HG03342 (cell line): ENCODE results near the gene MTX1.
A peak's percentile ranks its signal among the peaks of the same experiment; 100 is the strongest.

Source experiments
- ATAC-seq: cut with Tn5 transposase; IDR thresholded peaks from one replicate; pipeline ENCODE4 v1.9.1; 2021; ENCODE audit warnings: mild to moderate bottlenecking, moderate library complexity; ENCODE audit not compliant: unreplicated experiment

The MTX1 gene

DNA sequence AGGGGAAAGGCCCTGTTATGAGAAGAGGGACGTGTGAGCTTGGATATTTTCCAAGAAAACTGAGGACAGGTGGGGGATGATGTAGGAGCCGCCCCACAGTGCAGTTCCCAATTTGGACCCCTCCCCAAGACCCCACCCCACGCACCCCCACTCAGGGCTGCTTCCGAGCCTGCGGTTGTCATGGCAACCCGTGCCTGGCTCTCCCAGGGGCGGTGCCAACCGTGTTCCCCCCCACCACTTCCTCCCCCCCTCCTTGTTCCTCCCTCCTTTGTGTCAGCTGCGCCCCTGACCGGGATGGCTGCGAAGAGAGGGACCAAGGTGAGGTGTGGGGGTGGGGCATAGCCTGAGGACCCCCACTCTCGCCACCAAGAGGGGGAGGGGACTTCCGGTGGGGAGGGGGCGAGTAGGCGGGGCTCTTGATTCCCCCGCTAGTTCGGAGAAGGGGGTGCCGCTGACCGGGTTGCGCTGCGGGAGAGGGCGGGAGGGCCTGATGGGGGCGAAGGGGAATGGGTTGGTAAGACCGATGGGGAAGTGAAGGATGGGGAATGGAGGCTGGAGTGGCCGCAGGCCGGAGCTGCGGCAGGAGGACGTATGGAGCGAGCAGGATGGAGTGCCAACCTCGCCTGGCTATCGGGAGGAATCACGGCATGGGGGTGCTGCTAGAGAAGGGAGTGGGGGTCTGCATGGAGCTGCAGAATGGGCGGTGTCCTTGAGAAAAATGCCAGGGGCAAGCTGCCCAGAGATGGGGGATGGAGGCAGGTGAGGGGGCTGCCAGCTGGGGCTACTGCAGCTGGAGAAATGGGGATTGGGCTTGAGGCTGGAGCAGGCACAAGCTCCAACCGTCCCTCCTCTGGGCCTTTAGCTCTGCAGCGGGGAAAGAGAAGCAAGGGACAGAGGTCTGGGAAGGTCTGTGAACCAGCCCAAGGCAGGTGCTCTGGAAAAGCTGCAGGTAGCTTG is 33.9 kb upstream of the MTX1 start:
- no peak for ATAC-seq

- no peak for ATAC-seq
These were observed 33.1 kb upstream of the MTX1 start for GRCh38 chr1:155175281-155175926.

GRCh38 chr1:155175927-155176371 is 32.5 kb upstream of the MTX1 start:
- ATAC-seq: no peak

DNA sequence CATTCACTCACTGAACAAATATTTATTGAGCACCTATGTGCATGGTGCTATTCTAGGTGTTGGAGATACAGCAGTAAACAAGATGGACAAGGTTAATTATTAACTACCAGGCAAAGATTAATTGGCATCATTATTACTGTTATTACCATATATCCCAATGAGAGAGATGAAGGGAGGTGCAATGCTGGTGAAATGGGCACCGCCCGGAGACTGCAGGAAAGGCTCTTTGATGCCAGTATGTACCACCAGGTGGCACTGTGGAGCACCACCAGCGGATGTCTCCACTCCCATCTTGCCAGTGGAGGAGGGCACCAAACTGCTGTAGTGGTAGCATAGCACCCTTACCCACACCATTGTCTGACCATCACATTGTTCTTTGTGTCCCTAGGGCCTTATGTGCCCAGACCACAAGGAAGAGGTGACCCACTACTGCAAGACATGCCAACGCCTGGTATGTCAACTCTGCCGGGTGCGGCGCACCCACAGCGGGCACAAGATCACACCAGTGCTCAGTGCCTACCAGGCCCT is 31.9 kb upstream of the MTX1 start:
- no peak for ATAC-seq

GRCh38 chr1:155177192-155177917 is 31.1 kb upstream of the MTX1 start:
- no peak for ATAC-seq

- ATAC-seq: no peak
These were observed 30.6 kb upstream of the MTX1 start for GRCh38 chr1:155177918-155178281.

GRCh38 chr1:155178441-155179111 is 29.9 kb upstream of the MTX1 start:
- no peak for ATAC-seq

GRCh38 chr1:155179112-155180031 is 29.1 kb upstream of the MTX1 start:
- ATAC-seq: no peak

GRCh38 chr1:155181371-155182051 is 27.0 kb upstream of the MTX1 start:
- ATAC-seq: no peak

DNA sequence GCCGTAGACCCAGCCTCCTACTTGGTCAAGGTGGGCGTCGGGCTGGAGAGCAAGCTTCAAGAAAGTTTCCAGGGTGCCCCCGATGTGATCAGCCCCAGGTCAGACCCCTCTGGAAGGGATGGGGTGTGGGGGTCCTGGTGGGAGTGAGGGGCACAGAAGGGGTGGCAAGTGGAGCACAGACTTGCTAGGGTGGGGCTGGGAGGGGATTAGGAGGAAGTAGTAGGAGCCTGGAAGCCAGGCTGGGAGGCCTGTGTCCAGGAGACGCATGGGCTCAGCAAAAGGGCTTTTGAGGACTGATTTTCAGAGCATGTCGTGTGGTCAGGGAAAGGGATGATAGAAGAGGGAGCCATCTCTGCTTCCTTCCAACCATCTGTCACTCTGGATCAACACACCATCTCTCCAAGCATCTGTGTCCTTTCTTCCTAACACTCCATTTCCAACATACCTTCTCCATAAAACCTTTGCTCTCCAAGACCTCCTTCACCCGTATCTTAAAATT is 26.4 kb upstream of the MTX1 start:
- ATAC-seq: no peak

DNA sequence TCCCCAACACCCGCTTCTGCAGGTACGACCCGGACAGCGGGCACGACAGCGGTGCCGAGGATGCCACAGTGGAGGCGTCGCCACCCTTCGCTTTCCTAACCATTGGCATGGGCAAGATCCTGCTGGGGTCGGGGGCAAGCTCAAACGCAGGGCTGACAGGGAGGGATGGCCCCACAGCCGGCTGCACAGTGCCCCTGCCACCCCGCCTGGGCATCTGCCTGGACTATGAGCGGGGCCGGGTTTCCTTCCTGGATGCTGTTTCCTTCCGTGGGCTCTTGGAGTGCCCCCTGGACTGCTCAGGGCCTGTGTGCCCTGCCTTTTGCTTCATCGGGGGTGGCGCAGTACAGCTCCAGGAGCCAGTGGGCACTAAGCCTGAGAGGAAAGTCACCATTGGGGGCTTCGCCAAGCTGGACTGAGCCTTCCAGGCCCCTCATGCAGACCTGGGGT is 24.7 kb upstream of the MTX1 start:
- ATAC-seq: no peak

DNA sequence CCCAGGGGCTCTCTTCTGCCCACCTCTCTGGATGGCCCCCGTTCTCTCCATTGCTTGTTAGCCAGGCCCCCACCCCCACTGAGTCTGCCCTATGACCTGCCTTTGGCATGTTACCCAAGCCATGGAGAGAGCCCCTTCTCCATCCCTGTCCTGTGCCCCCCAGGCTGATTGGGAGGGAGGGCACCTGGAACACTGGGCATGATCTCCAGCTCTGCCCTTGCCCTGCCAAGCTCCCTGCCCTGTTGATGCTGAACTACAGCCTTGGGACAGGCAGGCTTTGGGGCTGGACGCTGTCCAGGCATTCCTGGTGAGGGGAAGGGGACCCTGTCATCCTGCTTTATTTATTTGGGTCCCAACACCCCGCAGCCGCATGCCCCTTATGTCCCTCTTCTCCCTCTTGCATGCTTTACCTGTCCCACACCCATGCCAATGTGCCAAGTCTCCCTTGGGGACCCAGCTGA is 24.1 kb upstream of the MTX1 start:
- no peak for ATAC-seq

GRCh38 chr1:155184835-155185782 is 23.4 kb upstream of the MTX1 start:
- ATAC-seq: peak; percentile 81

DNA sequence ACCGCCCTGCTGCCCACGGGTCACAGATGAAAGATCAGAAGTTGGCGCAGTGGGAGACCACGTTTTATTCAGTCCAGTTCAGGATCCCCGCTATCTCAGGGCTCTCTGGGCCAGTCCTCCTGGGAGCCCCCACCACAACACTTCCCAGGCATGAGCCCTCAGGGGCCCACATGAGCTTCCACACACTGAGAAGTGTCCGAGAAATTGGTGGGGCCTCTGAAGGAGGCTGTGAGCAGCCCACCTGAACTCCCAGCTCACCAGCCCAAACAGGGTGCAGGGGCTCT is 22.8 kb upstream of the MTX1 start:
- no peak for ATAC-seq

DNA sequence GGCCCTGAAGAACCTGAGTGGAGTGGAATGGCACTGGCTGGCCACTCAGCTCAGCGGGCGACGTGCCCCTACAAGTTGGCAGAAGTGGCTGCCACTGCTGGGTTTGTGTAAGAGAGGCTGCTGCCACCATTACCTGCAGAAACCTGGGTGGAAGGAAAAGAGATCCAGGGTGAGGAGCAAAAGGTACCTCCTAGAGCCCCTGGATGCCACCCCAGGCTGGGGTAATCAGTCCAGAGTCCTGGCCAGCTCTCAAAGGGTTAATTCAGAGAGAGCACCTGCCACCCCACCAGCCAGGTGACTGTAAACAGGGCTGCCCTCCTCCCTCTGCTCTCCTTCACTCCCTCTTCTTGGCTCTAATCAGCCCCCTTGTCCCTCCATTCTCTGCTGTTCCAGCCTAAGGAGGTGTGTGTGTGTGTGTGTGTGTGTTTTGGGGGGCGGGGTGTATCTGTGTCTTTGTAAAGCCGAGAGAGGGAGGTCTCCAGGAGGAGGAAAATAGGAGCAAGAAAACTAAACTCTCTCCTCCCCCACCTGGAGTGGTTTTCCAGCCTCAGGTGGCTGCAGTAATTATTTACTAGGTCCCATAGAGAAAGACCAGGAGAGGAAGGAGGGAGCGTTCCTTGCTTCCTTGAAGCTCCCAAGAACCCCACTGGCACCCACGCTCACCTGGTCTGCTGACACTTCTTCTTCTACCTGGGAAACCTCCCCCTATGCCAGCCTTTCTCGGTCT is 22.3 kb upstream of the MTX1 start:
- ATAC-seq: no peak

DNA sequence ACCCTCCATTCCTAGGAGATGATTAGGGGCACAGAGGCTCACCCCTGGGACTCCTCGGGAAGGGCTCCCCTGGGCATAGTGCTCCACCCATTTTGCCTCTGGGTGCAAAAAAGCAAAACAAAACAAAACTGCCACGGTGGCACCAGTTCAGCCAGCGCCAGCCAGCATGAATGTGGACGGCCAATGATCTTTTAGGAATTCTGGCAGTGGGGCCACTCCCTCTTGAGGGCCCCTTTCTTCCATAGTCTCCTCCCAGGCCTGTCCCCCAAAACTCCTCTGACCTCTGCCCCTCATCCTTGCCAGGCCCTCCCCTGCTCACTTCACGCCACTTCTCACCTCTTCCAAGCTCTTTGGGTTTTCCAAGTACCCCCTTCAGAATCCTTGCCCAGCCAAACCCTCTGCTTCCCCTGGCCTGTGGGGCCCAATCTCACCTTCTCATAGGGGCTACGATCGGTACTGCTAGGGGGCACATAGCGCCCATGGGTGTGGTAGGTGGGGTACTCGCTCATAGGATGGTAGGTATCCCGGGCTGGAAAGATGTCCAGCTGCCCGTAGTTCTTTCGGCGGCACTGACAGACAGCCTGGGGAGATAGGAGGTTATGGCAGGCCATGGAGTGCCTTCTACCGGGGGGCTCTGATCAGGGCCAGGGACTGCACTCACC is 21.6 kb upstream of the MTX1 start:
- no peak for ATAC-seq

GRCh38 chr1:155187456-155187891 is 21.0 kb upstream of the MTX1 start:
- no peak for ATAC-seq
